Fibroblast of peridontal ligament (primary cell): ENCODE measurements around the gene NRN1.
A peak's percentile ranks its signal among the peaks of the same experiment; 100 is the strongest.

Experiments used
- DNase-seq: peaks from one replicate; pipeline ENCODE4 v3.0.0-alpha.2; 2010; ENCODE audit errors: extremely low read depth

Gene NRN1

GRCh38 chr6:6002005-6002847 is 4.5 kb downstream of the NRN1 start:
- DNase-seq: no peak

DNA sequence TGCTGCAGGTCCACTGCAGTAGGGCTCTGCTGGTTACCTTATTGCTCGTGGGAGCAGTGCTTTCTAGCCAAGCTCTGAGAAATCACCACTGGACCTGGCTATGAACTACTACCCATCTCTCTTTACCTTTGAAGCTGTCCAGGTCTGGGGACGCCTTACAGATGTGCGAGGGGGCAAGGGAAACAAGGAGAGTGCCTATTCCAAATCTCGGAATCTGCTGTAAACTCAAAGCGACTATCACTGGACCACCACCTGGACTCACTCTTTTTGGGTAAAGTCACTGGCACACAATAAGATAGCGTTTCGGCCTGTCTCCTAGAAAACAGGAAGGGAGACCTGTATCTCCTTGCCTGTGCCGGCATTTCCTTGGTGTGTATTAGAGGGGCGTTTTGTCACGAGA is 5.3 kb downstream of the NRN1 start:
- no peak for DNase-seq

DNA sequence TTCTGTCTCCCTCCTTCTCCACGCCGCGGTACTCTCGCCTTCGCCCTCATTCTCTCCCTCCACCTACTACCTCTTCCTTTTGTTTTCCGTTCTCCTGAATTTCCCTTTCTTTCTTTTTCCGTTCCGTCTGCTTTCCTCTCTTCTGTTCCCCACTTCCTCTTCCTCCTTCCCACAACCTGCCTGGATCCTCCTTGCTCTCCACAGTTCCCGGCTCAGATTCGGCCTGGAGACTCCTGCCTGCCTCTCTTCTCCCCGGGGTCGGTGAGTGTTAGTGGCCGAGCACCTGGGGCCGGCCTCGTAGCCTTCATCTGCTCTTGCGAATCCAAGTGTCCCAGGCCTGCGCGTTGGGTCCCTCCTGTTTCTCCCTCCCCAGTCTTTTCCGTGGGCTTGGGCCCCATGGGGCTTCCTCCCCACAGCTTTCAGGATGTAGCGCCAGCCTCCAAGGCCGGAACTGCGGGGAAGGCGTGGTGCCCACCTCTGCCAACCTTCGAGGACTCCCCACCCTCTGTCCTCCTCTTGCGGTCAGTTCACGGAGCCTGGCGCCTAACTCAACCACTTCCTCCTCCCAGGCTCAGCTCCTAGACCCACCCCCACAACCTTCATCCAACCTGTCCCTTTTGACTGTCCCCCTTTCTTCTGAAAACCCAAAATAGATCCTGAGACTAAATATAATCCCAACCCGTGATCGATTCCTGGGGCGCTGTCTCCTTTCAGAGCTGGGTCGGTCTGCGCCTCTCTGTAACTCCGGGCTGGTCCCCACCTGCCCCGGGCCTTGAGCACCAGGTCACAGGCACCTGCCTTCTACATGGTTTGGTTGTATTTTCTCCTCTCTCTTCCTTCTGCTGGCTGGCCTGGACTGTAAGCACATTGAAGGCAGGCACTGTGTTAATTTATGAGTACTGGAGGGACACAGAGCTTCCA is 6.8 kb downstream of the NRN1 start:
- no peak for DNase-seq

GRCh38 chr6:5998711-5999687 is 7.7 kb downstream of the NRN1 start:
- no peak for DNase-seq

DNA sequence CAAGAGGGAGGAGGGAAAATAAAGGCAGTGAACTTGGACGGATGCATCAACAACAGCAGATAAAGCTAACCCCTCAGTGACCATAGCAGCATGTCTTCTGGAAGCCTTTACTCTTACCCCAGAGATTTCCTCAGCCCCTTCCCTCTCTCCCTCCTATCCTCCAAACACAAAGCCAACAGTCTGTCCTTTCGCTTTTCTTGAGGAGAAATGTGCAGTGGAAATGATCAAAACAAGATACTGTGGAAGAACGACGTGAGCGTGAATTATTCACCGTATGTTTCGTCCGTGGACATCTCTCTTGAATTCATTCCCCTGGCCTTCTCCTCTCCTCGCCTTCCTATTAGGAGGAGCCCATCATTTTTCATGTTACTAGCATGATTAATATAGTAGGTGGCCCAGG is 8.5 kb downstream of the NRN1 start:
- DNase-seq: no peak

DNA sequence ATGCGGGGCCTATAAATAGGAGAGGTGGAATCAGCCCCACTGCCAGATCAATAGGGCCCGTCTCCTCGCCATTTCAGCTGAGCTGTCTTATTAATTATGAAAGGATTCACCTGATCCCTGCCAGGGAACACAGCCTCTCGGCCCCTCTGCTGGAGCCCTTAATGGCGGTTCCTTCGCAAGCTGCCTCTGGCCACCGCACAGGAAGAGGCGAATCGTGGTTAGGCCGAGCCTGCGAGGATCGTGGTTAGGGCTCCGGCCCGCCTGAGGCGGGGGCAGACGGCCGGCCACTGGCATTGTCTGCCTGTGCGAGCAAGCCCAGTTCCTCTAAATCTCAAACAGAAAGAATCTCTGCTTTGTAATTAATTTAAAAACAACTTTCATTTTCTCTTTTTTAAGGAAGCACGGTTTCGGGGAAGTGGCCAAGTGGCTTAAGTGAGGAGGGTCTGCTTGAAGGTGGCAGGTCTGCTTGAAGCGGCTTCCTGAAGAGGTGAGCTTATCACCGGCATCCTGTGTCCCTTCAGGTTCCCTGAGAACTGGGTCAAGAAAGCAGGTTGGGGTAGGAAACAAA is 9.2 kb downstream of the NRN1 start:
- no peak for DNase-seq

- DNase-seq: peak; percentile 32
Observed at GRCh38 chr6:5996714-5997419, 9.9 kb downstream of the NRN1 start.

- DNase-seq: peak; percentile 65
Observed at GRCh38 chr6:5995949-5996713, 10.6 kb downstream of the NRN1 start.

DNA sequence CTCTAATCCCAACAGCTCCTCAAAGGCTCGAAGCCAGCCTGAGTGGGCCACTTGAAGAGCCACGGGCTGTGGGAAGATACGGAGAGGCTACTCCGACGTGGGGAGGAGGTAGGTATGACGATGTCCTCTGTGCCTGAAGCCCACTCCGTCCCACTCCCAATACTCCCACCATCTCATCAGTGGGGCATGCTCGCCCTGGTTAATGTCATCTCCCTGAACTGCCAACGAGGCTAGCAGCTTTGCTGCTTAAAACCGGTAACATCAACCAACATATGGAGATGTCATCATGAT is 11.1 kb downstream of the NRN1 start:
- no peak for DNase-seq

DNA sequence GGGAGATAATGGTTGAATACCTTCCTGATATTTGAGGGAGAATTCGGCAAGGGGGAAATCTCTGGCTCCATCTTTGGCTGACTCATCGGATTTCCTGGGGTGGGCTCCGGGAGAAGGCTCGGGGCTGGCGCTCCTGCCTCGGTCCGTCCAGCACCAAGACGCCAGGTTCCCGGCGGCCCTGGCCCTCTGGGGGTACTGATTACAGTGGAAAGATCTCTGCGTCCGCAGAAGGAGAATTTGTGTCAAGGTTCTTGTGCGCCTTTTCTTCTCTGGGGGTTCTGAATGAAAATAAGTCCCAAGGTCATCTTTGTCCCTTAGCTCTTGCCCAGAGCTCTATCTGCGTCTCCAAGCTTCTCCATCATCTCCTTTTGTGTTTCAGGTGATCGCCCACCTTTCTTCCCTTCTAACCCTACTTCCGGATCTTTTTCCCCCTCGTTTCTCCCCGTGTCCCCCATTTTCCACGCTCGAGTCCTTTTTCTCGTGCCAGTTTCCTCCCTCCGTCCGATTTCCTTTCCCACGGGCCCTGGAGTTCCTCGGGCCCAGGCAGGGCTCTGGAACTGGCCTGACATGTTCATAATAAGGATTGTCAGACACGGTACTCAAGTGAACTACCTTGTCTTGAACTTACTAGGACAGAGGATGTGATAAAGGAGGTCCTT is 11.6 kb downstream of the NRN1 start:
- no peak for DNase-seq

DNA sequence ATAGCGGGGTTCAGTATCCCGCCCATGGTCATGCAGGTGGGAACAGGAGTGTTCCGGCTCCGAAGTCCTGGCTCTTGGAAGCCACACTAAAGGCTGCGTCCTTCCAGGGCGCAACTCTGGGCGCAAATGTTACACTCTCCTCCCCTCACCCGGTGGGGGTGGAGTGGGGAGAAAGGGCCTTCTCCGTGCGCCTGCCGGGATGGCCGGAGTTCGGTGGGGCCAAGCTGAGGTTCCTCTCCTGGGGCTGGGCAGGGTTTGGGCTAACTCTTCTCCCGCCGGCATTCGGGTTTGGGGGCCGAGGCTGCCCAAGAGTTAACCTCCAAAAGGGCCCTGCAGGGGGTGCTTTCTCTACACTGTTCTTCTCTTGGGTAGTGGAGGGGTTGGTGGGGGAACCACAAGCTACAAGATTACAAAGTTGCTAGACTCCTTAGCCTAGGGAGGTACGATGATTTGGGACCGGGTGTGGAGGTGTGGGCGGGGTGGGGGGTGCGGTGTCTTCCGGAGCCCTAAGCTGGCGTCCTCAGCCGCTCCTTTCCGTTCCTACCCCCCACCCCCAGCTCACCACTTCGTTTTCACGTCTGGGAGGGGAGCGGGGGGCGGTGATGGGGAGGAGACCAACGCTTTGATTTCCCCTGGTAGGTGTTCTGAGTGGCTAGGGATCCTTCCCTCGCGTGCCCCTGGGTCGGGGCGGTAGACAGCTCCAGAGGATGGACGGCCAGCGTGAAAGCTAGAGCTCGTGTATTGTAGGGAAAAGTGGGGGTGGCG is 12.3 kb downstream of the NRN1 start:
- DNase-seq: no peak

DNA sequence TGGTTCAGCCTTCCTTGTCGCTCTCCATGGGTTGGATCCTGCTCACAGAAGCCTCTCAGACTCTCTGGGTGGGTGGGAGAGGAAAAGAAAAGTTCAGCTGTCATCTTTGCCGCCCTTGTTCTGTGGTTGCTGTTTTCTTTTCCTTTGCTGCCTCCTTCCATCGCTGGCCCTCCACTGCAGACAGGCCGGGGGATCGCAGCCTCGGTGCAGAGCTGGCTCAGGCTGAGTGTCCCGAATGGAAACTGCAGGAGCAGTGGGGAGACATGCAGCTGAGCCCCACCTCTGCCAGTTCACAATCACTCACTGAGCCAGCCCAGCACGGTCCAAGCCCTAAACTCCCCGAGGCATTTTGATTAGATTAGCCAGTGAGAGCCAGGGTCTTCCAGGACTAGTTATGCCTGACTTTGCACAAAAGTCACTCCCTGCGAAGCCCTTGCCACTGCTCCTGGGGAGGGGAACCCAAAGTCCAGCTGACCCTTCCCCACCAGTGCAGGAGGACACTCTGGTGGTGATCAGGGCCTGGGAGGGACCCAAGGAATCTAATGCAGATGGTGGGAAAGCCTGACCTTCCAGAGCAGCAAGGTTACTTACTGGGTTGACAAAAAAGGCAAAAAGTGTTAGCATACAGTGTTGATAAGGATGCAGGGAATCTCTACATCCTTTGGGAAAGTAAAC is 14.0 kb downstream of the NRN1 start:
- DNase-seq: no peak

GRCh38 chr6:5990786-5991185 is 15.9 kb downstream of the NRN1 start:
- DNase-seq: no peak

GRCh38 chr6:5989141-5989723 is 17.5 kb downstream of the NRN1 start:
- DNase-seq: no peak

DNA sequence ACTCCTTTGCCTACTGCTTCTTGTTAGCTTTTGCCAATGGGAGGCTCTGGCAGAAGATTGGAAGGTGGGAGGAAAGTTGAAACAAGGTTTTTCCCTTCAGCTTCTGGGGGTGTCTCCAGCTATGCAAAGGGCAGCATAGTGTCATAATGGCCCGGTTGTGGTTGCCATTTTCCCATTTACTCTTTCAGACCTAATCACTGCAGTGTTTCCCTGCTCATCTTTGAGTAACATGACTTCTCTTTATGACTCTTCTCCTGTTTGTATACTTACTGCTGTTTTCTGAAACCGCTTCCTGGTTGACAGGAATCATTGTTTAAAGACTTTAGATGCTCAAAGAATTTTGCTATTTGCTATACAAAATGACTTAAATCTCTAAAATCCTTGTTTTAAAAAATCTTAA is 19.9 kb downstream of the NRN1 start:
- DNase-seq: no peak

- DNase-seq: no peak
Observed at GRCh38 chr6:5984150-5985089, 22.3 kb downstream of the NRN1 start.
